Chondrocyte (in vitro differentiated cells): ENCODE results near the gene TPX2. TPM values are rescaled to one million over a fixed set of nuclear protein-coding genes. Genes with fewer than 3 reads are reported as not detected.

ENCODE experiments used
- DNase-seq: peaks from one replicate; pipeline ENCODE4 v3.0.0; 2021; ENCODE audit warnings: mixed read lengths, low spot score
- H3K27ac Mint-ChIP-seq: one replicate; pipeline ENCODE4 v1.8.0; 2021; ENCODE audit warnings: mild to moderate bottlenecking, moderate library complexity, mixed read lengths; ENCODE audit not compliant: unreplicated experiment
- H3K27me3 Mint-ChIP-seq: 2 replicates; pipeline ENCODE4 v1.8.0; 2021; ENCODE audit warnings: low read depth, mixed read lengths
- H3K36me3 Mint-ChIP-seq: 2 replicates; pipeline ENCODE4 v1.8.0; 2021; ENCODE audit warnings: low read depth, mixed read lengths
- H3K4me1 Mint-ChIP-seq: 2 replicates; pipeline ENCODE4 v1.8.0; 2021; ENCODE audit warnings: low read depth, mild to moderate bottlenecking, mixed read lengths
- H3K4me3 Mint-ChIP-seq: one replicate; pipeline ENCODE4 v1.8.0; 2021; ENCODE audit warnings: mild to moderate bottlenecking, moderate library complexity, mixed read lengths; ENCODE audit not compliant: unreplicated experiment
- H3K9me3 Mint-ChIP-seq: 2 replicates; pipeline ENCODE4 v1.8.0; 2021; ENCODE audit warnings: low read depth, mixed read lengths
- CTCF ChIP-seq: fragments of 200-600 bp; sonication (generic); IDR thresholded peaks from 2 replicates; pipeline ENCODE4 v1.5.0; 2021; ENCODE audit warnings: antibody characterized with exemption, mild to moderate bottlenecking, moderate library complexity
- total RNA-seq: library from RNA; stranded (reverse); gene quantifications from 3 replicates; pipeline ENCODE4 v1.2.1, GENCODE V29; 2021

TPX2 gene
- total RNA-seq, 1 donor from 2014 or later = 49.6 TPM

GRCh38 chr20:31844737-31845299 is 105.7 kb downstream of the TPX2 start:
- TF ChIP-seq CTCF = no peak
- Mint-ChIP-seq H3K27ac (no peak overlapping the region), H3K4me3 (no peak overlapping the region), H3K9me3 (no peaks in the 10 kb centered on the region), H3K36me3 (peaks cover 2% of the 10 kb centered on the region), H3K4me1 (peaks cover 38% of the 10 kb centered on the region), H3K27me3 (peaks cover 5% of the 10 kb centered on the region)
- DNase-seq = no peak

GRCh38 chr20:31845300-31845863 is 106.3 kb downstream of the TPX2 start, which contains the start of gene FOXS1:
Gene FOXS1 (minus strand): TSS chr20:31845604. CDS start chr20:31845542, 62 bp downstream.
- H3K36me3 Mint-ChIP-seq = peaks cover 2% of the 10 kb centered on the region
- no peaks in the 10 kb centered on the region for H3K9me3 Mint-ChIP-seq
- peaks cover 37% of the 10 kb centered on the region for H3K4me1 Mint-ChIP-seq
- peaks cover 5% of the 10 kb centered on the region for H3K27me3 Mint-ChIP-seq
- TF ChIP-seq CTCF = no peak
- H3K27ac Mint-ChIP-seq = no peak within 1 kb of the TSS
- no peak for DNase-seq
- peak within 1 kb of the TSS; percentile 23 for H3K4me3 Mint-ChIP-seq

- no peak for TF ChIP-seq CTCF
- no peak overlapping the region for H3K4me3 Mint-ChIP-seq
- H3K9me3 Mint-ChIP-seq = no peaks in the 10 kb centered on the region
- peaks cover 2% of the 10 kb centered on the region for H3K36me3 Mint-ChIP-seq
- H3K4me1 Mint-ChIP-seq = peaks cover 24% of the 10 kb centered on the region
- H3K27ac Mint-ChIP-seq = no peak overlapping the region
- H3K27me3 Mint-ChIP-seq = peaks cover 15% of the 10 kb centered on the region
- no peak for DNase-seq
These were observed 107.7 kb downstream of the TPX2 start for GRCh38 chr20:31846793-31847138.

GRCh38 chr20:31848088-31848999 is 109.3 kb downstream of the TPX2 start:
- H3K27ac Mint-ChIP-seq = no peak overlapping the region
- no peak for TF ChIP-seq CTCF
- H3K36me3 Mint-ChIP-seq = no peaks in the 10 kb centered on the region
- peaks cover 15% of the 10 kb centered on the region for H3K27me3 Mint-ChIP-seq
- no peaks in the 10 kb centered on the region for H3K9me3 Mint-ChIP-seq
- no peak for DNase-seq
- peaks cover 8% of the 10 kb centered on the region for H3K4me1 Mint-ChIP-seq
- no peak overlapping the region for H3K4me3 Mint-ChIP-seq

- Mint-ChIP-seq H3K9me3 (no peaks in the 10 kb centered on the region), H3K36me3 (no peaks in the 10 kb centered on the region), H3K4me1 (no peaks in the 10 kb centered on the region), H3K27me3 (peaks cover 15% of the 10 kb centered on the region), H3K27ac (no peak overlapping the region), H3K4me3 (no peak overlapping the region)
- TF ChIP-seq CTCF = no peak
- no peak for DNase-seq
These were observed 110.3 kb downstream of the TPX2 start for GRCh38 chr20:31849306-31849930.
